Loucy (cell line): ENCODE data around the gene DGCR2.

ENCODE experiments used
- H2AFZ ChIP-seq: fragments of 200-600 bp; sonication (generic); 2 replicates; pipeline ENCODE4 v1.6.0; 2016; ENCODE audit warnings: antibody characterized with exemption, mild to moderate bottlenecking, low read length, moderate library complexity
- H3F3A ChIP-seq: fragments of 200-600 bp; 2 replicates; pipeline ENCODE4 v1.6.0; 2016; ENCODE audit warnings: antibody characterized with exemption, low read depth, mild to moderate bottlenecking
- H3K27me3 ChIP-seq: fragments of 200-600 bp; sonication (generic); 2 replicates; pipeline ENCODE4 v1.6.1; 2014; ENCODE audit warnings: low read length, mild to moderate bottlenecking; ENCODE audit not compliant: insufficient read depth, poor library complexity, severe bottlenecking
- H3K36me3 ChIP-seq: fragments of 200-600 bp; sonication (generic); 2 replicates; pipeline ENCODE4 v1.6.1; 2016; ENCODE audit warnings: low read length; ENCODE audit not compliant: insufficient read depth
- H3K4me1 ChIP-seq: fragments of 200-600 bp; sonication (generic); 2 replicates; pipeline ENCODE4 v1.5.1; 2014; ENCODE audit warnings: low read length, mild to moderate bottlenecking; ENCODE audit not compliant: insufficient read depth, poor library complexity, severe bottlenecking
- H3K4me2 ChIP-seq: fragments of 200-600 bp; sonication (generic); 2 replicates; pipeline ENCODE4 v1.6.0; 2014; ENCODE audit warnings: antibody characterized with exemption, low read length, low read depth, mild to moderate bottlenecking; ENCODE audit not compliant: poor library complexity, severe bottlenecking
- H3K4me3 ChIP-seq: fragments of 200-600 bp; sonication (generic); 2 replicates; pipeline ENCODE4 v1.5.1; 2014; ENCODE audit warnings: low read length, mild to moderate bottlenecking, mixed read lengths; ENCODE audit not compliant: poor library complexity, severe bottlenecking
- H3K79me2 ChIP-seq: fragments of 200-600 bp; sonication (generic); 2 replicates; pipeline ENCODE4 v1.6.1; 2014; ENCODE audit warnings: low read length; ENCODE audit not compliant: insufficient read depth
- H3K9ac ChIP-seq: fragments of 200-600 bp; sonication (generic); 2 replicates; pipeline ENCODE4 v1.6.0; 2014; ENCODE audit warnings: mild to moderate bottlenecking, low read depth, low read length, moderate library complexity; ENCODE audit not compliant: poor library complexity, severe bottlenecking
- H3K9me2 ChIP-seq: fragments of 200-600 bp; sonication (generic); replicated peaks from 2 replicates; pipeline ENCODE4 v1.6.1; 2016; ENCODE audit warnings: low read depth, low read length, mixed read lengths
- H3K9me3 ChIP-seq: fragments of 200-600 bp; sonication (generic); 2 replicates; pipeline ENCODE4 v1.6.1; 2014; ENCODE audit warnings: mild to moderate bottlenecking, antibody characterized with exemption, low read length, low read depth; ENCODE audit not compliant: insufficient read depth
- H4K20me1 ChIP-seq: fragments of 200-600 bp; sonication (generic); 2 replicates; pipeline ENCODE4 v1.6.0; 2014; ENCODE audit warnings: antibody characterized with exemption, low read length, mild to moderate bottlenecking; ENCODE audit not compliant: insufficient read depth, poor library complexity, severe bottlenecking
- CTCF ChIP-seq: fragments of 200-600 bp; sonication (generic); conservative IDR thresholded peaks from 2 replicates; pipeline ENCODE4 v1.5.1; 2014; ENCODE audit warnings: mild to moderate bottlenecking, antibody characterized with exemption, low read length
- EZH2phosphoT487 ChIP-seq: fragments of 200-600 bp; IDR thresholded peaks from 2 replicates; pipeline ENCODE4 v1.6.1; 2018; ENCODE audit warnings: antibody characterized with exemption, mild to moderate bottlenecking, moderate library complexity, borderline replicate concordance

Gene DGCR2

GRCh38 chr22:19132693-19133400 lies 10.6 kb upstream of the DGCR2 start:
- Histone ChIP-seq H3K36me3 (peaks cover 6% of the 10 kb centered on the region; the same call in 1 of the 2 replicates), H4K20me1 (no peaks in the 10 kb centered on the region), H3F3A (no peaks in the 10 kb centered on the region), H3K9me2 (no peaks in the 10 kb centered on the region), H3K9me3 (no peaks in the 10 kb centered on the region), H3K9ac (no peak overlapping the region), H3K79me2 (no peaks in the 10 kb centered on the region), H3K27me3 (no peaks in the 10 kb centered on the region), H3K4me2 (no peak overlapping the region), H3K4me3 (no peak overlapping the region), H2AFZ (no peak overlapping the region), H3K4me1 (no peaks in the 10 kb centered on the region)
- TF ChIP-seq CTCF: no peak
- TF ChIP-seq EZH2phosphoT487: no peak

- peaks cover 6% of the 10 kb centered on the region; the same call in 1 of the 2 replicates for H3K36me3 ChIP-seq
- H3K27me3 ChIP-seq: no peaks in the 10 kb centered on the region
- H3K4me1 ChIP-seq: no peaks in the 10 kb centered on the region
- no peak overlapping the region for H3K9ac ChIP-seq
- H4K20me1 ChIP-seq: no peaks in the 10 kb centered on the region
- TF ChIP-seq EZH2phosphoT487 (no peak), CTCF (no peak)
- H2AFZ ChIP-seq: no peak overlapping the region
- H3K9me3 ChIP-seq: no peaks in the 10 kb centered on the region
- no peaks in the 10 kb centered on the region for H3F3A ChIP-seq
- H3K79me2 ChIP-seq: no peaks in the 10 kb centered on the region
- H3K4me3 ChIP-seq: no peak overlapping the region
- no peaks in the 10 kb centered on the region for H3K9me2 ChIP-seq
- H3K4me2 ChIP-seq: no peak overlapping the region
Observed at GRCh38 chr22:19132153-19132552, 9.9 kb upstream of the DGCR2 start.

GRCh38 chr22:19131685-19132015 lies 9.4 kb upstream of the DGCR2 start:
- H3F3A ChIP-seq: no peaks in the 10 kb centered on the region
- H3K9me3 ChIP-seq: no peaks in the 10 kb centered on the region
- no peaks in the 10 kb centered on the region for H3K27me3 ChIP-seq
- no peaks in the 10 kb centered on the region for H4K20me1 ChIP-seq
- no peak overlapping the region for H3K4me3 ChIP-seq
- H3K4me1 ChIP-seq: no peaks in the 10 kb centered on the region
- no peaks in the 10 kb centered on the region for H3K9me2 ChIP-seq
- H2AFZ ChIP-seq: no peak overlapping the region
- H3K9ac ChIP-seq: no peak overlapping the region
- peaks cover 6% of the 10 kb centered on the region; the same call in 1 of the 2 replicates for H3K36me3 ChIP-seq
- TF ChIP-seq EZH2phosphoT487 (no peak), CTCF (no peak)
- H3K4me2 ChIP-seq: no peak overlapping the region
- no peaks in the 10 kb centered on the region for H3K79me2 ChIP-seq
